ENCODE measurements around the gene B4GALT5.
A peak's percentile ranks its signal among the peaks of the same experiment; 100 is the strongest.
"Not testable (repeated sequence)": the region's sequence is repeated elsewhere in the genome, so short reads cannot be mapped to it uniquely, and the experiment has no call there.

Gene B4GALT5

GRCh38 chr20:49706630-49707091 lies 7.0 kb downstream of the B4GALT5 start:
- in situ Hi-C loops (cut with HindIII; ENCODE audit: low pct_ligation_motif_present, low pct_unique_long_range_greater_than_20kb, low sequenced_read_pairs) = no loop called here

GRCh38 chr20:49705893-49706292 lies 7.8 kb downstream of the B4GALT5 start:
- in situ Hi-C loops (cut with HindIII; ENCODE audit: low pct_ligation_motif_present, low pct_unique_long_range_greater_than_20kb, low sequenced_read_pairs); DNase-seq: not testable (repeated sequence)

More at GRCh38 chr20:49706630-49707091, 7.0 kb downstream of the B4GALT5 start:
- no peak for DNase-seq

GRCh38 chr20:49705358-49705757 lies 8.3 kb downstream of the B4GALT5 start:
- DNase-seq = no peak
- in situ Hi-C loops (cut with HindIII; ENCODE audit: low pct_ligation_motif_present, low pct_unique_long_range_greater_than_20kb, low sequenced_read_pairs) = no loop called here

- in situ Hi-C loops (cut with HindIII; ENCODE audit: low pct_ligation_motif_present, low pct_unique_long_range_greater_than_20kb, low sequenced_read_pairs) = no loop called here
- DNase-seq = no peak
These were observed 8.7 kb downstream of the B4GALT5 start for GRCh38 chr20:49704932-49705336.

- DNase-seq = no peak
- in situ Hi-C loops (cut with HindIII; ENCODE audit: low pct_ligation_motif_present, low pct_unique_long_range_greater_than_20kb, low sequenced_read_pairs) = no loop called here
These were observed 11.8 kb downstream of the B4GALT5 start for GRCh38 chr20:49701916-49702315.

GRCh38 chr20:49701241-49701790 lies 12.4 kb downstream of the B4GALT5 start:
- peak; percentile 36 for DNase-seq

GRCh38 chr20:49700411-49701185 lies 13.1 kb downstream of the B4GALT5 start:
- in situ Hi-C loops (cut with HindIII; ENCODE audit: low pct_ligation_motif_present, low pct_unique_long_range_greater_than_20kb, low sequenced_read_pairs) = no loop called here
- peak; percentile 50 for DNase-seq

More at GRCh38 chr20:49701241-49701790, 12.4 kb downstream of the B4GALT5 start:
- in situ Hi-C loops (cut with HindIII; ENCODE audit: low pct_ligation_motif_present, low pct_unique_long_range_greater_than_20kb, low sequenced_read_pairs) = no loop called here

- DNase-seq = peak; percentile 62
- in situ Hi-C loops (cut with HindIII; ENCODE audit: low pct_ligation_motif_present, low pct_unique_long_range_greater_than_20kb, low sequenced_read_pairs) = no loop called here
These were observed 14.3 kb downstream of the B4GALT5 start for GRCh38 chr20:49699200-49699992.

GRCh38 chr20:49698477-49698876 lies 15.2 kb downstream of the B4GALT5 start:
- DNase-seq = no peak
- in situ Hi-C loops (cut with HindIII; ENCODE audit: low pct_ligation_motif_present, low pct_unique_long_range_greater_than_20kb, low sequenced_read_pairs) = no loop called here

- in situ Hi-C loops (cut with HindIII; ENCODE audit: low pct_ligation_motif_present, low pct_unique_long_range_greater_than_20kb, low sequenced_read_pairs) = no loop called here
- no peak for DNase-seq
These were observed 16.6 kb downstream of the B4GALT5 start for GRCh38 chr20:49697071-49697470.

- DNase-seq = no peak
- in situ Hi-C loops (cut with HindIII; ENCODE audit: low pct_ligation_motif_present, low pct_unique_long_range_greater_than_20kb, low sequenced_read_pairs) = no loop called here
These were observed 17.1 kb downstream of the B4GALT5 start for GRCh38 chr20:49696594-49696993.

- DNase-seq = no peak
These were observed 17.8 kb downstream of the B4GALT5 start for GRCh38 chr20:49695830-49696229.

GRCh38 chr20:49694450-49695071 lies 19.1 kb downstream of the B4GALT5 start:
- DNase-seq = no peak
- in situ Hi-C loops (cut with HindIII; ENCODE audit: low pct_ligation_motif_present, low pct_unique_long_range_greater_than_20kb, low sequenced_read_pairs) = no loop called here

More at GRCh38 chr20:49695830-49696229, 17.8 kb downstream of the B4GALT5 start:
- in situ Hi-C loops (cut with HindIII; ENCODE audit: low pct_ligation_motif_present, low pct_unique_long_range_greater_than_20kb, low sequenced_read_pairs) = no loop called here

- DNase-seq = no peak
- in situ Hi-C loops (cut with HindIII; ENCODE audit: low pct_ligation_motif_present, low pct_unique_long_range_greater_than_20kb, low sequenced_read_pairs) = no loop called here
These were observed 20.1 kb downstream of the B4GALT5 start for GRCh38 chr20:49693435-49694171.

GRCh38 chr20:49692941-49693340 lies 20.7 kb downstream of the B4GALT5 start:
- DNase-seq = no peak
- in situ Hi-C loops (cut with HindIII; ENCODE audit: low pct_ligation_motif_present, low pct_unique_long_range_greater_than_20kb, low sequenced_read_pairs) = no loop called here

GRCh38 chr20:49691818-49692568 lies 21.7 kb downstream of the B4GALT5 start:
- no peak for DNase-seq
- in situ Hi-C loops (cut with HindIII; ENCODE audit: low pct_ligation_motif_present, low pct_unique_long_range_greater_than_20kb, low sequenced_read_pairs) = no loop called here

GRCh38 chr20:49690899-49691620 lies 22.6 kb downstream of the B4GALT5 start:
- in situ Hi-C loops (cut with HindIII; ENCODE audit: low pct_ligation_motif_present, low pct_unique_long_range_greater_than_20kb, low sequenced_read_pairs) = no loop called here
- peak; percentile 61 for DNase-seq

All from ACHN (cell line).